Measurements from ENCODE around the gene MAP4.

MAP4 gene

DNA sequence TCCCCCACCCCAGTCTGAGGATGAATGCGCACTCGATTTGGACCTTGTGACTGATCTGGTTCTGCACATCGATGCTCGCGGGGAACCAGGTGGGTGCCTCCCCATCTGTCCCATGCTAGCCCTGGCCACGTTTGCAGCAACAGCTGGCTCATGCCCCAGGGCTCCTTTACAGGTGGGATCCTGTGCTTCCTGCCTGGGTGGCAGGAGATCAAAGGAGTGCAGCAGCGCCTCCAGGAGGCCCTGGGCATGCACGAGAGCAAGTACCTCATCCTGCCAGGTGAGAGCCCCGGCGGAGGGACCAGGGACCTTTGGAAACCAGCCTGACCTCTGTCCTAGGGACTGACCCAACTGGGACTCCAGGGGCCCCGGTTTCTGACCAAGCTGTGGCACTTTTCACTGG is 169.0 kb downstream of the MAP4 start:
- Histone ChIP-seq H3K9me2 (replicated peaks; ENCODE audit: control insufficient read depth, low read length) (no peaks in the 10 kb centered on the region), H3K4me2 (ENCODE audit: low read length) (no peak overlapping the region), H3K79me2 (ENCODE audit: control insufficient read depth, low read length) (no peaks in the 10 kb centered on the region), H3F3A (ENCODE audit: control insufficient read depth, insufficient read depth) (peaks cover 5% of the 10 kb centered on the region; the same call in 1 of the 2 replicates), H3K36me3 (ENCODE audit: control insufficient read depth, low read length) (peaks cover 98% of the 10 kb centered on the region), H3K9me3 (ENCODE audit: control insufficient read depth, insufficient read depth, low read length) (no peaks in the 10 kb centered on the region), H3K4me3 (ENCODE audit: low read length) (no peak overlapping the region), H4K20me1 (ENCODE audit: control insufficient read depth, insufficient read depth, low read depth, low read length) (0 out of 2 replicates have a peak, but pooled peaks cover 4% of the 10 kb centered on the region), H3K27ac (ENCODE audit: low read depth, low read length) (no peak overlapping the region), H3K4me1 (ENCODE audit: control insufficient read depth, low read length) (no peaks in the 10 kb centered on the region), H3K27me3 (ENCODE audit: control insufficient read depth, low read length) (no peaks in the 10 kb centered on the region)
- TF ChIP-seq, protein P1, sequence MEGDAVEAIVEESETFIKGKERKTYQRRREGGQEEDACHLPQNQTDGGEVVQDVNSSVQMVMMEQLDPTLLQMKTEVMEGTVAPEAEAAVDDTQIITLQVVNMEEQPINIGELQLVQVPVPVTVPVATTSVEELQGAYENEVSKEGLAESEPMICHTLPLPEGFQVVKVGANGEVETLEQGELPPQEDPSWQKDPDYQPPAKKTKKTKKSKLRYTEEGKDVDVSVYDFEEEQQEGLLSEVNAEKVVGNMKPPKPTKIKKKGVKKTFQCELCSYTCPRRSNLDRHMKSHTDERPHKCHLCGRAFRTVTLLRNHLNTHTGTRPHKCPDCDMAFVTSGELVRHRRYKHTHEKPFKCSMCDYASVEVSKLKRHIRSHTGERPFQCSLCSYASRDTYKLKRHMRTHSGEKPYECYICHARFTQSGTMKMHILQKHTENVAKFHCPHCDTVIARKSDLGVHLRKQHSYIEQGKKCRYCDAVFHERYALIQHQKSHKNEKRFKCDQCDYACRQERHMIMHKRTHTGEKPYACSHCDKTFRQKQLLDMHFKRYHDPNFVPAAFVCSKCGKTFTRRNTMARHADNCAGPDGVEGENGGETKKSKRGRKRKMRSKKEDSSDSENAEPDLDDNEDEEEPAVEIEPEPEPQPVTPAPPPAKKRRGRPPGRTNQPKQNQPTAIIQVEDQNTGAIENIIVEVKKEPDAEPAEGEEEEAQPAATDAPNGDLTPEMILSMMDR (IDR thresholded peaks at IDR 0.05; ENCODE audit: low read depth, low read length, poor library complexity, severe bottlenecking) = no peak
- no peak for TF ChIP-seq EZH2phosphoT487 (IDR thresholded peaks at IDR 0.05; ENCODE audit: borderline replicate concordance, low read length)

DNA sequence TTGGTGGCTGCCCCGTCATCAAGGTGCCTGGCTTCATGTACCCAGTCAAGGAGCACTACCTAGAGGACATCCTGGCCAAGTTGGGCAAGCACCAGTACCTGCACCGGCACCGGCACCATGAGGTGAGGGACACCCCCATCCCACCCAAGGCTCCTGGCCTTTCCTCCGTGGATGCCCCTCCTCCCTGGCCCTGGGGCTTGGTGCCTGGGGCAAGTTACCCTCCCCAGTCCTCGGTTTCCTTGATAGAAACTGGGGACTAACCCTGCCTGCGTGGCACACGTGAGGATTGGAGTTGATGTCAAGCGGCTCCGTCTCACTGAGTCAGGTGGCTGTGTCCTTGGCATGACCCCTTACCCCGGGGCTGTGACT is 169.4 kb downstream of the MAP4 start:
- Histone ChIP-seq H4K20me1 (ENCODE audit: control insufficient read depth, insufficient read depth, low read depth, low read length) (0 out of 2 replicates have a peak, but pooled peaks cover 4% of the 10 kb centered on the region), H3K27me3 (ENCODE audit: control insufficient read depth, low read length) (no peaks in the 10 kb centered on the region), H3K36me3 (ENCODE audit: control insufficient read depth, low read length) (peaks cover 98% of the 10 kb centered on the region), H3K27ac (ENCODE audit: low read depth, low read length) (no peak overlapping the region), H3F3A (ENCODE audit: control insufficient read depth, insufficient read depth) (peaks cover 5% of the 10 kb centered on the region; the same call in 1 of the 2 replicates), H3K9me3 (ENCODE audit: control insufficient read depth, insufficient read depth, low read length) (no peaks in the 10 kb centered on the region), H3K4me3 (ENCODE audit: low read length) (no peak overlapping the region), H3K79me2 (ENCODE audit: control insufficient read depth, low read length) (no peaks in the 10 kb centered on the region), H3K4me1 (ENCODE audit: control insufficient read depth, low read length) (no peaks in the 10 kb centered on the region), H3K4me2 (ENCODE audit: low read length) (no peak overlapping the region), H3K9me2 (replicated peaks; ENCODE audit: control insufficient read depth, low read length) (no peaks in the 10 kb centered on the region)
- TF ChIP-seq EZH2phosphoT487 (IDR thresholded peaks at IDR 0.05; ENCODE audit: borderline replicate concordance, low read length) = no peak
- TF ChIP-seq, protein P1 (IDR thresholded peaks at IDR 0.05; ENCODE audit: low read depth, low read length, poor library complexity, severe bottlenecking) = no peak

DNA sequence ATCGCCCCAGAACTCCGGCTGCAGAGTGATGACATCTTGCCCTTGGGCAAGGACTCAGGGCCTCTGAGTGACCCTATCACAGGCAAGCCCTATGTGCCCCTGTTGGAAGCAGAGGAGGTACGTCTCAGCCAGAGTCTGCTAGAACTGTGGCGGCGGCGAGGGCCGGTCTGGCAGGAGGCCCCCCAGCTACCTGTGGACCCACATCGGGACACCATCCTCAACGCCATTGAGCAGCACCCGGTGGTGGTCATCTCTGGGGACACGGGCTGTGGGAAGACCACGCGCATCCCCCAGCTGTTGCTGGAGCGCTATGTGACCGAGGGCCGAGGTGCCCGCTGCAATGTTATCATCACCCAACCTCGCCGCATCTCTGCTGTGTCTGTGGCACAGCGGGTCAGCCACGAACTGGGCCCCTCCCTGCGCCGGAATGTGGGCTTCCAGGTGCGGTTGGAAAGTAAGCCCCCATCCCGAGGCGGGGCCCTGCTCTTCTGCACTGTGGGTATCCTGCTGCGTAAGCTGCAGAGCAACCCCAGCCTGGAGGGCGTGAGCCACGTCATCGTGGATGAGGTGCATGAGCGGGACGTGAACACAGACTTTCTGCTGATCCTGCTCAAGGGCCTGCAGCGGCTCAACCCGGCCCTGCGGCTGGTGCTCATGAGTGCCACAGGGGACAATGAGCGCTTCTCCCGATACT is 169.9 kb downstream of the MAP4 start:
- H3K9me3 ChIP-seq (ENCODE audit: control insufficient read depth, insufficient read depth, low read length) = no peaks in the 10 kb centered on the region
- no peaks in the 10 kb centered on the region for H3K4me1 ChIP-seq (ENCODE audit: control insufficient read depth, low read length)
- peaks cover 1% of the 10 kb centered on the region; the same call in 1 of the 2 replicates for H3F3A ChIP-seq (ENCODE audit: control insufficient read depth, insufficient read depth)
- no peaks in the 10 kb centered on the region for H3K27me3 ChIP-seq (ENCODE audit: control insufficient read depth, low read length)
- H3K27ac ChIP-seq (ENCODE audit: low read depth, low read length) = no peak overlapping the region
- TF ChIP-seq, protein P1 (IDR thresholded peaks at IDR 0.05; ENCODE audit: low read depth, low read length, poor library complexity, severe bottlenecking) = no peak
- TF ChIP-seq EZH2phosphoT487 (IDR thresholded peaks at IDR 0.05; ENCODE audit: borderline replicate concordance, low read length) = no peak
- H3K36me3 ChIP-seq (ENCODE audit: control insufficient read depth, low read length) = peaks cover 98% of the 10 kb centered on the region
- no peaks in the 10 kb centered on the region for H3K79me2 ChIP-seq (ENCODE audit: control insufficient read depth, low read length)
- no peak overlapping the region for H3K4me3 ChIP-seq (ENCODE audit: low read length)
- H3K4me2 ChIP-seq (ENCODE audit: low read length) = no peak overlapping the region
- H4K20me1 ChIP-seq (ENCODE audit: control insufficient read depth, insufficient read depth, low read depth, low read length) = 0 out of 2 replicates have a peak, but pooled peaks cover 4% of the 10 kb centered on the region
- H3K9me2 ChIP-seq (replicated peaks; ENCODE audit: control insufficient read depth, low read length) = no peaks in the 10 kb centered on the region
